ENCODE data around the gene OR10G6.

Gene OR10G6, protein sequence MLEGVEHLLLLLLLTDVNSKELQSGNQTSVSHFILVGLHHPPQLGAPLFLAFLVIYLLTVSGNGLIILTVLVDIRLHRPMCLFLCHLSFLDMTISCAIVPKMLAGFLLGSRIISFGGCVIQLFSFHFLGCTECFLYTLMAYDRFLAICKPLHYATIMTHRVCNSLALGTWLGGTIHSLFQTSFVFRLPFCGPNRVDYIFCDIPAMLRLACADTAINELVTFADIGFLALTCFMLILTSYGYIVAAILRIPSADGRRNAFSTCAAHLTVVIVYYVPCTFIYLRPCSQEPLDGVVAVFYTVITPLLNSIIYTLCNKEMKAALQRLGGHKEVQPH

DNA sequence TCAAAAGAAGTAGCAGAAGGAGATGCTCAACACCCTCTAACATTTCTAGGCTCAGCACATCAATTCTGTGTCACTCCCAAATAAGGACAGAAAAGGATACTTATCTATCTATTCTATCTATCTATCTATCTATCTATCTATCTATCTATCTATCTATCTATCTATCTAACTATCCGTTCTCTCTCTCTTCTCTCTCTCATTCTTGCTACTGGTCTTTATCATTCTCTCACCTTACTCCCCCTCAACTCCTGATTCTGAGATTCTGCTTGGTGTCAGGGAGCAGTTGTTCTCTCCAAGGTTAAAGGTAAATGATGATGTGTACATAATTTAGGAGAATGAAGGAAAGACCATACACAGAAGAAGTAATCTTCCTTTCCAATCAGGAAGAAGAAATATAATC is at the start of gene OR10G6:
OR10G6 (minus strand) TSS at position 43 of the 400 bp plus-strand sequence; CDS start at position 43, 0 bp downstream.
- H3K4me1 ChIP-seq (ENCODE audit: insufficient read depth, poor library complexity, severe bottlenecking) = no peaks in the 10 kb centered on the region
- no peaks in the 10 kb centered on the region for H3K9me3 ChIP-seq (ENCODE audit: severe bottlenecking)
- H3K36me3 ChIP-seq (ENCODE audit: low read depth) = no peaks in the 10 kb centered on the region
- DNase-seq (ENCODE audit: low spot score) (no peak), ATAC-seq (ENCODE audit: low read depth) (no peak)
- TF ChIP-seq, protein P1, sequence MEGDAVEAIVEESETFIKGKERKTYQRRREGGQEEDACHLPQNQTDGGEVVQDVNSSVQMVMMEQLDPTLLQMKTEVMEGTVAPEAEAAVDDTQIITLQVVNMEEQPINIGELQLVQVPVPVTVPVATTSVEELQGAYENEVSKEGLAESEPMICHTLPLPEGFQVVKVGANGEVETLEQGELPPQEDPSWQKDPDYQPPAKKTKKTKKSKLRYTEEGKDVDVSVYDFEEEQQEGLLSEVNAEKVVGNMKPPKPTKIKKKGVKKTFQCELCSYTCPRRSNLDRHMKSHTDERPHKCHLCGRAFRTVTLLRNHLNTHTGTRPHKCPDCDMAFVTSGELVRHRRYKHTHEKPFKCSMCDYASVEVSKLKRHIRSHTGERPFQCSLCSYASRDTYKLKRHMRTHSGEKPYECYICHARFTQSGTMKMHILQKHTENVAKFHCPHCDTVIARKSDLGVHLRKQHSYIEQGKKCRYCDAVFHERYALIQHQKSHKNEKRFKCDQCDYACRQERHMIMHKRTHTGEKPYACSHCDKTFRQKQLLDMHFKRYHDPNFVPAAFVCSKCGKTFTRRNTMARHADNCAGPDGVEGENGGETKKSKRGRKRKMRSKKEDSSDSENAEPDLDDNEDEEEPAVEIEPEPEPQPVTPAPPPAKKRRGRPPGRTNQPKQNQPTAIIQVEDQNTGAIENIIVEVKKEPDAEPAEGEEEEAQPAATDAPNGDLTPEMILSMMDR (IDR thresholded peaks at IDR 0.05; ENCODE audit: poor library complexity, severe bottlenecking) = no peak
- no peak within 1 kb of the TSS for H3K4me3 ChIP-seq (ENCODE audit: severe bottlenecking)
- H3K27me3 ChIP-seq (ENCODE audit: insufficient read depth, poor library complexity, severe bottlenecking) = no peaks in the 10 kb centered on the region
- no peak within 1 kb of the TSS for H3K27ac ChIP-seq (ENCODE audit: poor library complexity, severe bottlenecking)

DNA sequence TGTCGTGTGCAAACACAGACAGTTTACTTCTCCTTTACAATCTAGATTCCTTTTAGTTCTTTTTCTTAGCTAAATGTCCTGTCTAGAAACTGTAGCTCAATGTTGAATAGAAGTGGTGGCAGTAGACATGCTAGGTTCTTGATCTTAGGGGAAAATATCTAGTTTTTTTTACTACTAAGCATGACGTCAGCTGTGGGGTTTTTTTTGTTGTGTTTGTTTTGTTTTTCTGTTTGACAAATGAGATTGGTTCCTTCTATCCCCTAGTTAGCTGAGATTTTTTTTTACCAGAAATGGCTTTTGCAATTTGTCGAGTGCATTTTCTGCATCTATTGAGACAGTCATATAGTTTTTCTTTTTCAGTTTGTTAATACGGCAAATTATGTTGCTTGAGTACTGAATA is 48.5 kb upstream of the OR10G6 start:
- H3K4me1 ChIP-seq (ENCODE audit: insufficient read depth, poor library complexity, severe bottlenecking) = no peaks in the 10 kb centered on the region

DNA sequence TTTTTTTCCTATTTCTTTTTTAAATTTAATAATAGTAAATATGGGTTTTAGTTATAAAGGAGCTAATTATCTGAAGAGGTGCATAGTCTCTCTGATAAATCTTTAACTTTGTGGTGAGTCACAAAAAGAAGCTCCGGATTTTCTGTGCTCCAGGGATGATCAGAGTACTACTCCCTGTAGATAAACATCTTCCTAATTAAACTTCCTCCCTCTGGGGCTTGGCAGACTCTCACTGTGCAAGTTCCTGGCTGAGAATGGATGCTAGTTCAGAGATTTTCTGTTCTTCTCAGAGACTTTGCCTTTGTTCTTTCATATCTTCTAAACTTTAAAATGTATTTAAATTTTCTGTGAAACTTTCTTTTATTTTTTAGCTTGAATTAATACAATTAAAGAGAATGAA is 46.3 kb upstream of the OR10G6 start, which contains the start of gene OR10G7:
OR10G7 (minus strand) TSS at position 72 of the 400 bp plus-strand sequence. CDS start 2,324 bp downstream, outside the sequence.
- no peak within 1 kb of the TSS for H3K4me3 ChIP-seq (ENCODE audit: severe bottlenecking)
- TF ChIP-seq, protein P1 (IDR thresholded peaks at IDR 0.05; ENCODE audit: poor library complexity, severe bottlenecking) = no peak
- no peaks in the 10 kb centered on the region for H3K36me3 ChIP-seq (ENCODE audit: low read depth)
- ATAC-seq (ENCODE audit: low read depth) (no peak), DNase-seq (ENCODE audit: low spot score) (no peak)
- no peak within 1 kb of the TSS for H3K27ac ChIP-seq (ENCODE audit: poor library complexity, severe bottlenecking)
- no peaks in the 10 kb centered on the region for H3K9me3 ChIP-seq (ENCODE audit: severe bottlenecking)
- H3K4me1 ChIP-seq (ENCODE audit: insufficient read depth, poor library complexity, severe bottlenecking) = no peaks in the 10 kb centered on the region
- no peaks in the 10 kb centered on the region for H3K27me3 ChIP-seq (ENCODE audit: insufficient read depth, poor library complexity, severe bottlenecking)

More for the DNA sequence above, 48.5 kb upstream of the OR10G6 start:
- no peak for ATAC-seq (ENCODE audit: low read depth)
- Histone ChIP-seq H3K27ac (ENCODE audit: poor library complexity, severe bottlenecking) (no peak overlapping the region), H3K27me3 (ENCODE audit: insufficient read depth, poor library complexity, severe bottlenecking) (no peaks in the 10 kb centered on the region), H3K9me3 (ENCODE audit: severe bottlenecking) (no peaks in the 10 kb centered on the region), H3K36me3 (ENCODE audit: low read depth) (no peaks in the 10 kb centered on the region), H3K4me3 (ENCODE audit: severe bottlenecking) (no peak overlapping the region)
- TF ChIP-seq, protein P1 (IDR thresholded peaks at IDR 0.05; ENCODE audit: poor library complexity, severe bottlenecking) = no peak
- DNase-seq (ENCODE audit: low spot score) = no peak

DNA sequence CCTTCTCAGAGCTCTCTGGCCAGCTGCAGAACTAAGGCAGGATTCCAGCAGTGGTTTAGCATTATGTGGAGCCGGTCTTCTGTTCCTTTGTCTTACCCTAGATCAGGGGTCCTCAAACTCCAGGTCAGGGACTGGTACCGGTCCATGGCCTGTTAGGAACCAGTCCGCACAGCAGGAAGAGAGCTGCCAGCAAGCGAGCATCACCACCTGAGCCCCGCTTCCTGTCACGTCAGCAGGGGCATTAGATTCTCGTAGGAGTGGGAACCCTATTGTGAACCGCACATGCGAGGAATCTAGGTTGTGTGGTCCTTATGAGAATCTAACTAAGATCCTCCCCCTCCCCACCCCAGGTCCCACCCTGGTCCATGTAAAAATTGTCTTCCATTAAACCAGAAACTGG is 44.6 kb upstream of the OR10G6 start:
- Histone ChIP-seq H3K4me1 (ENCODE audit: insufficient read depth, poor library complexity, severe bottlenecking) (no peaks in the 10 kb centered on the region), H3K36me3 (ENCODE audit: low read depth) (no peaks in the 10 kb centered on the region), H3K9me3 (ENCODE audit: severe bottlenecking) (no peaks in the 10 kb centered on the region), H3K27me3 (ENCODE audit: insufficient read depth, poor library complexity, severe bottlenecking) (no peaks in the 10 kb centered on the region), H3K4me3 (ENCODE audit: severe bottlenecking) (no peak overlapping the region), H3K27ac (ENCODE audit: poor library complexity, severe bottlenecking) (no peak overlapping the region)
- ATAC-seq (ENCODE audit: low read depth) = no peak
- no peak for DNase-seq (ENCODE audit: low spot score)
- TF ChIP-seq, protein P1 (IDR thresholded peaks at IDR 0.05; ENCODE audit: poor library complexity, severe bottlenecking) = no peak

DNA sequence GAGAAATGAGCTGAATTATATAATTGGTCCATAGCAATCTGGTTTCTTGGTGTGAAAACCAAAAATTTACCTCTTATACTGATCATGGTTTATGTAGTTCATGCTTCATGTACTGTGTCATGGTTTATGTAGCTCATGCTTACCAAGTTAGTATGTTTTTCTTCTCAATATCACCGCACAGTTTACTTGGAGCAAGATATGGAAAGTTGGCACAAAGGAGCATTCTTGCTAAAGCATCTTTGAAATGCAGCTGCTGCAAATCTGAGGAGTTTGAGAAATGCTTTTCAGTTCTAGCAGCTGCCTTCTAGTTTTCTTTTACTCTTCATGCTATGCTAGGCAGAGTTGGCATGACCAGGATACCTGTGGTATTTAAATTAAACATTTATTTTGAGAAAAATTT is 41.7 kb upstream of the OR10G6 start:
- no peaks in the 10 kb centered on the region for H3K27me3 ChIP-seq (ENCODE audit: insufficient read depth, poor library complexity, severe bottlenecking)
- H3K36me3 ChIP-seq (ENCODE audit: low read depth) = no peaks in the 10 kb centered on the region
- no peak overlapping the region for H3K27ac ChIP-seq (ENCODE audit: poor library complexity, severe bottlenecking)
- no peak overlapping the region for H3K4me3 ChIP-seq (ENCODE audit: severe bottlenecking)
- DNase-seq (ENCODE audit: low spot score) = no peak
- no peaks in the 10 kb centered on the region for H3K9me3 ChIP-seq (ENCODE audit: severe bottlenecking)
- TF ChIP-seq, protein P1 (IDR thresholded peaks at IDR 0.05; ENCODE audit: poor library complexity, severe bottlenecking) = no peak
- no peaks in the 10 kb centered on the region for H3K4me1 ChIP-seq (ENCODE audit: insufficient read depth, poor library complexity, severe bottlenecking)
- no peak for ATAC-seq (ENCODE audit: low read depth)

All from RWPE2 (cell line).